ENCODE results near the gene RAD51B.

Gene RAD51B

GRCh38 chr14:68723808-68724268 is 904.3 kb downstream of the RAD51B start:
- H3K4me3 ChIP-seq (replicated peaks; ENCODE audit: insufficient read depth, low read length): no peak overlapping the region
- no peak overlapping the region for H3K27ac ChIP-seq (replicated peaks)
- H3K27me3 ChIP-seq (ENCODE audit: insufficient read depth, poor library complexity, severe bottlenecking): no peaks in the 10 kb centered on the region
- TF ChIP-seq SPI1 (IDR thresholded peaks at IDR 0.05; ENCODE audit: borderline replicate concordance, low read depth) (no peak), GABPA (IDR thresholded peaks at IDR 0.05; ENCODE audit: low read depth) (no peak), REST (IDR thresholded peaks at IDR 0.05; ENCODE audit: insufficient replicate concordance, low read depth) (no peak), POLR2AphosphoS5 (IDR thresholded peaks at IDR 0.05; ENCODE audit: low read depth) (no peak), CTCF (IDR thresholded peaks at IDR 0.05; ENCODE audit: insufficient read depth, low read length) (no peak)
- DNase-seq (ENCODE audit: low read depth in 1 of 2, low spot score in 1 of 2): no peak

GRCh38 chr14:68724914-68725313 is 905.3 kb downstream of the RAD51B start:
- TF ChIP-seq GABPA (IDR thresholded peaks at IDR 0.05; ENCODE audit: low read depth) (no peak), REST (IDR thresholded peaks at IDR 0.05; ENCODE audit: insufficient replicate concordance, low read depth) (no peak), POLR2AphosphoS5 (IDR thresholded peaks at IDR 0.05; ENCODE audit: low read depth) (no peak), CTCF (IDR thresholded peaks at IDR 0.05; ENCODE audit: insufficient read depth, low read length) (no peak), SPI1 (IDR thresholded peaks at IDR 0.05; ENCODE audit: borderline replicate concordance, low read depth) (no peak)
- Histone ChIP-seq H3K27me3 (ENCODE audit: insufficient read depth, poor library complexity, severe bottlenecking) (no peaks in the 10 kb centered on the region), H3K4me3 (replicated peaks; ENCODE audit: insufficient read depth, low read length) (no peak overlapping the region), H3K27ac (replicated peaks) (no peak overlapping the region)
- DNase-seq (ENCODE audit: low read depth in 1 of 2, low spot score in 1 of 2): no peak

GRCh38 chr14:68726093-68726695 is 906.6 kb downstream of the RAD51B start:
- Histone ChIP-seq H3K27me3 (ENCODE audit: insufficient read depth, poor library complexity, severe bottlenecking) (no peaks in the 10 kb centered on the region), H3K27ac (replicated peaks) (no peak overlapping the region), H3K4me3 (replicated peaks; ENCODE audit: insufficient read depth, low read length) (no peak overlapping the region)
- TF ChIP-seq REST (IDR thresholded peaks at IDR 0.05; ENCODE audit: insufficient replicate concordance, low read depth) (no peak), GABPA (IDR thresholded peaks at IDR 0.05; ENCODE audit: low read depth) (no peak), SPI1 (IDR thresholded peaks at IDR 0.05; ENCODE audit: borderline replicate concordance, low read depth) (no peak), CTCF (IDR thresholded peaks at IDR 0.05; ENCODE audit: insufficient read depth, low read length) (no peak), POLR2AphosphoS5 (IDR thresholded peaks at IDR 0.05; ENCODE audit: low read depth) (no peak)
- DNase-seq (ENCODE audit: low read depth in 1 of 2, low spot score in 1 of 2): no peak

Measured in HL-60 (cell line).